ENCODE data around the gene PPEF2.
"Not testable (repeated sequence)": the region's sequence is repeated elsewhere in the genome, so short reads cannot be mapped to it uniquely, and the experiment has no call there.

Gene PPEF2, protein sequence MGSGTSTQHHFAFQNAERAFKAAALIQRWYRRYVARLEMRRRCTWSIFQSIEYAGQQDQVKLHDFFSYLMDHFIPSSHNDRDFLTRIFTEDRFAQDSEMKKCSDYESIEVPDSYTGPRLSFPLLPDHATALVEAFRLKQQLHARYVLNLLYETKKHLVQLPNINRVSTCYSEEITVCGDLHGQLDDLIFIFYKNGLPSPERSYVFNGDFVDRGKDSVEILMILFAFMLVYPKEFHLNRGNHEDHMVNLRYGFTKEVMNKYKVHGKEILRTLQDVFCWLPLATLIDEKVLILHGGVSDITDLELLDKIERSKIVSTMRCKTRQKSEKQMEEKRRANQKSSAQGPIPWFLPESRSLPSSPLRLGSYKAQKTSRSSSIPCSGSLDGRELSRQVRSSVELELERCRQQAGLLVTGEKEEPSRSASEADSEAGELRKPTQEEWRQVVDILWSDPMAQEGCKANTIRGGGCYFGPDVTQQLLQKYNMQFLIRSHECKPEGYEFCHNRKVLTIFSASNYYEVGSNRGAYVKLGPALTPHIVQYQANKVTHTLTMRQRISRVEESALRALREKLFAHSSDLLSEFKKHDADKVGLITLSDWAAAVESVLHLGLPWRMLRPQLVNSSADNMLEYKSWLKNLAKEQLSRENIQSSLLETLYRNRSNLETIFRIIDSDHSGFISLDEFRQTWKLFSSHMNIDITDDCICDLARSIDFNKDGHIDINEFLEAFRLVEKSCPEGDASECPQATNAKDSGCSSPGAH

DNA sequence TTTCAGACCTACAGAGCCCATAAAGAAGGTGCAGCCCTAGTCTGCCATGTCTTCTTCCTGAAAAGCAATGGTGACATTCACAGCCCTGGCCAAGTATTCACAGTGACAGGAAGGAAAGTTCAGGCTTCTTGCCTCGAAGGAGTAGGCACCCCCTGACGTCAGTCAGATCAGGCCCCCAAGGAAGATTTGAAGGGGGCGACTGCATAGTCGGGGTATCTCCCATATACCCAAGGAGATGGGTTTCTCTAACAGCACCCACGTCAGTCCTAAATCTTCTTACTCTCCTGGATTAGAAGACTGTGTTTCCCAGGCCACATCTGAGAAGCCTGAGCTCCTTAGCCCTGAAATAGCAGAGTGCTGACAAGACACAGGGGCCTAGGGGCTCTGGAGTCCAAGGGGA is at the start of gene PPEF2:
Gene PPEF2 (minus strand): TSS at position 101 of the 400 bp plus-strand sequence. CDS start 6,127 bp downstream, outside the sequence.
- DNase-seq: no peak

DNA sequence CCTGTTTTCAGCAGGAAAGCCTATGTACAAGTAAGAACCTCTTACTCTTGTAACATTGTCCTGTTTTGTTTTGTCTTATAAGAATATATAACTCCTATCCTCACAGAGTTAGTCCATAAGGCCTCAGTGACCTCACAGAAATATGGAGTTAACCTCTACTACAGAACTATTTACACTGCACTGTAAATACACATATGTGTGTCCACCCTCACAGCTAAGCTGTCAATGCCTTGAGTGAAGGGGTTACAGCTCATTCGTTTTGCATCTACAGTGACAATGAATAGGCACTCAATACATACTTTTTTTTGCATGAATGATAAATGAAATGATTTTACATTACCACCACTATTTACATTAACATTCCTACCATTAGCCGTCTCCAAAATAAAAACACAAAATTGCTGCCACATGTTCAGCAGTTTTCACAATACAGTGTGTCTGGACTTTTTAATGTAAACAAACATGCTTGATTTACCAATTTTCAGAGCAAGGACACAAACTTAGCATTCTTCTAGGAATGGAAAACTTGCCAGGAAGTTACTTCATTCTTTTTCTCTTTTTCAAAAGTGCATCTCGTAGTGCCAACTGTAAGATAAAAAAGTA is 48.1 kb upstream of the PPEF2 start:
- DNase-seq: no peak

DNA sequence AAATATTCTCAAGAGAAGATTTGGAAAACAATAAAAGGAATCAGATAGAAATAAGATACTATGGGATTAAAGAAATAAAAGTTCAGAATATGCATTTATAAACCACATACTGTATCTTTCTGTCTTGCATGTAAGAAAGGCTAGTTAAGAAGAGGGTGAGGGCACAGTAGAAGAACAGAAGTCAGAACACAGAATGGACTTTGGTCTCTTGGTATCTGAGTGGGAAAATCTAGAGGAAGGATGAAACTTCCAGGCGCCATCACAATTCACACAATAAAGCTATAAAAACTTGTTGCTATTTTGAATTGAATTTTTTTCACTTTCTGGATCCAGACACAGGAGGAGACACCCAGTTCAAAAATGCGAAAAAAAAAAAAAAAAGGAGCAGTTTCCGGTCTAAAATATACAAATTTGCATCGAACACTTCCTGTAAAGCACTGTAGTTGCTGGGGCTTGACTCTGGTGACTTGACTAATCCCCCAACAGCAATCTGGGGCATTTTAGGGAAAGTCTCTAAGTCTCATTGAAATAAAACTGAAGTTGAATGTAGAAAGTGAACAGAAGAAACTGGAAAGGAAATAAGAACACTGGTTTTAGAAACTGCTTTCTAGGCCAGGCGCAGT is 46.7 kb upstream of the PPEF2 start:
- DNase-seq: no peak

DNA sequence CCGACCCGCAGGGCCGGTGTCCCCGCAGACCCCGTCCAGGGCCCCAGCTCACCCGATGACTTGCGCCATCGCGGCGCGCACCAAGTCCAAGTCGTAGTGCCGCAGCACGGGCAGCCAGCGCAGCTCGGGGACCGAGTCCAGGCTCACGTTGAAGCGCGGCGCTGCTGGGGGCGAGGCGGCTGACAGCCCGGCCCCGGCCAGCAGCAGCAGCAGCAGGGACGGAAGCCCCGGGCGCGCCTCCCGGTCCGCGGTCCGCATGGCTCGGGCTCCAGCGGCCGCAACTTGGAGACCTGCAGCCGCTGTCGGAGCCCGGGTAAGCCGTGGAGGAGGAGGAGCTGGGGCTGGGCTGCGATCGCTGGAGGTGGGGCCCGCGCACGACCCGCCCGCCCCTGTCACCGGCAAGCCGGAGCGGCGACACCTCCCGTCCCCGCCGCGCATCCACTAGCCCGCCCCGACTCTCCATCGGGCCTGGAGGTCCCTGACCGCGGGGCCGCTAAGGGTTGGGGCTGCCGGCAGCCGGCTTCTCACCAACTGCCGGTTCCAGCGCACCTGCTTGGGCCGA is 38.5 kb upstream of the PPEF2 start, which contains the start of gene NAAA:
Gene NAAA (minus strand): TSS at position 322 of the 562 bp plus-strand sequence. CDS start 64 bp downstream, at position 258.
- DNase-seq: peak; percentile 86

DNA sequence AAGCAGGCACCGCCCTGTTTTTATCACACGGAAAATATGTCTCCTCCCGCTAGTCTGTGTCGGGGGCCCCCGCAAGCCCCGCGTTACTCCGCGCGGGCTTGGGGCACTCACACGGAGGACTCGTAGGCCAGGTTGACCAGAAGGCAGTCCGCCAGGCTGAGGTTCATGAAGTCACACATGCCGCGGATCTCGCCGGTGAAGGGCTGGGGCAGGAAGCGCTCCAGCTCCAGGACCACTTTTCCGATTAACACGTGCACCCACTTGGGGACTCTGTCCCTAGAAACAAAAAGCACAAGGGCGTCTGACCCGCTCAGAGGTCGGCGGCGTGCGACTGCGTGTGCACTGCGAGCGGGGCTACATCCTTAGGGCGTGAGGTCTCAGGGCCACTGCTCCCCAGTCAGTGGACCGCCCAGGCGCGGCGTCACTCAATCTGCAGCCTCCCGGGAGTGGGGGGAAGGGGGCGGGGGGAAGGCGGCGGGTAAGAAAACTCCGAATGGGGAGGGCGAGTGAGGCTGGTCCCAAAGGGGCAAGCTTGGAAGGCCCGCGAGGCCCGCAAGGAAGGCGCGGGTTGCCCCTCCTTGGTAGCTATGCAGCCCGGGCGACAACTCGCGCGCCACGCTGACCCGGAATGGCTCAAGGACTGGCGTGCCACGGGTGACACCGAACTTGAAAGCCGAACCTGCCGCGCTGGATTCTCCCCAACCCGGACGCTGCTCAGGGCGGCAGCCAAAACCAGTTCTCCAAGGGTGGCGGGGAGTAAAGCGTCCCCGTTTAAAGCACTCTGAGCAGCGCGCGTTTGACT is 37.8 kb upstream of the PPEF2 start:
- peak; percentile 74 for DNase-seq

DNA sequence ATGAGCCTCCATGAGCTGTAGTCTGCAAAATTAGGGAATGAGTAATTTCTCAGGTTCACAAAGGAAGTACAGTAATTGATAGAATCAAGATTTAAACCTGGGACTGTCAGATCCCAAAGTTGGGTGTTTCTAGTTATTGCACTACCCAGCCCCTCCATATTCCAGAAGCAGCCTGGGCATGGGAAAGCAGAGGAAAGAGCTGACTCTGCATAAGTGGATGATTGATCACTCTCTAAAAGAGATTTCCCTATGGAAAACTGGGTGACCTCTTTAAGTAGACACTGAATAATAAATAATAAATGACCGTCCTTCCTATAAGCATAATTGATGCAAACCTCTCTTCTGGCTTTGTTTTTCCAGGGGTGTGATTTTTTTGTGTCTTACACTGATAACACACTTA is 33.4 kb upstream of the PPEF2 start:
- no peak for DNase-seq

DNA sequence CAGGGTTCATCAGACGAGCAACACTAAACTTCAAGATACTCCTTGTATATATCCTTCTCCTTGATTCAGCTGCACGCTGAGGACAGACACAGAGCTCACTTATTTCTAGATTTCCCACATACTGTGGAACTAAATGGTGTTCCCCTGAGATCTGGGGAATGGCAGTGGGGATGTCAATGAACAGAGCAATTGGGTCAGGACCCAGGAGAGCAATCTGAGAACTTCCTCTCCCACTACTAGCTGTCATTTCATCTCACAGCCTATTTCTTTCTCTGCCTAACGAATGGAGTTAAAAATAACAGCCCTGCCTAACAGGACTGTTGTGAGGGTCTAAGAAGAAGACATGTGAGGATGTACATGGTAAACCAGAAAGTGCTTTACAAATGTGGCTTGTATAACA is 27.9 kb upstream of the PPEF2 start:
- DNase-seq: no peak

DNA sequence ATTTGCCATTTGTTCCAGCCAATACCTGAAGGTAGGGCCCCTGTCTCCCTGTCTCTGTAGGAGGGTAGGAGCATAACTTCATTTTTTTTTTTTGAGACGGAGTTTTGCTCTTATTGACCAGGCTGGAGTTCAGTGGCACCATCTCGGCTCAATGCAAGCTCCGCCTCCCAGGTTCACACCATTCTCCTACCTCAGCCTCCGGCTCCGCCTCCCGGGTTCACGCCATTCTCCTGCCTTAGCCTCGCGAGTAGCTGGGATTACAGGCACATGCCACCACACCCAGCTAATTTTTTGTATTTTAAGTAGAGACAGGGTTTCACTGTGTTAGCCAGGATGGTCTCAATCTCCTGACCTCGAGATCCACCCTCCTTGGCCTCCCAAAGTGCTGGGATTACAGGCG is 22.7 kb upstream of the PPEF2 start:
- not testable (repeated sequence) for DNase-seq

DNA sequence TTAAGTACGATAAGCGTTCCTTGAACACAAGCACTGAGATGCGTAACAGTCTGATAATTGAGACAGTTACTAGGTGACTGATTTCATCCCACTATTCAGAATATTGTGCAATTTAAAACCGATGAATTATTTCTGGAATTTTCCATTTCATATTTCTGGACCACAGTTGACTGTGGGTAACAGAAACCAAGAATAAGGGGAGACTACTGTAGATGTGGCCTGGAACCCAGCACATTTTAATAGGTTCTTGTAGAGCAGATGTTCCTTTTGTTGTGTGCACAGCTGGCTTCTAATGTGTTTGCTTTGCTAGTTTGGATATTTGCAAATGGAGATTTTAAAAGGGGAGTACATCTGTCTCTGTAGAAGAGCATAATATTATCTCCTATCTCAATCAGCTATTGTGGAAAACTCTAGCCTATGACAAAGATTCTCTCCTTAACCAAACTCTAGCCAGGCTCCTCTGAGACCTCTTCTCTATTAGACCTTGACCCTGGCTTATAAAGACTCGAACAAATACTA is 22.1 kb upstream of the PPEF2 start:
- no peak for DNase-seq

DNA sequence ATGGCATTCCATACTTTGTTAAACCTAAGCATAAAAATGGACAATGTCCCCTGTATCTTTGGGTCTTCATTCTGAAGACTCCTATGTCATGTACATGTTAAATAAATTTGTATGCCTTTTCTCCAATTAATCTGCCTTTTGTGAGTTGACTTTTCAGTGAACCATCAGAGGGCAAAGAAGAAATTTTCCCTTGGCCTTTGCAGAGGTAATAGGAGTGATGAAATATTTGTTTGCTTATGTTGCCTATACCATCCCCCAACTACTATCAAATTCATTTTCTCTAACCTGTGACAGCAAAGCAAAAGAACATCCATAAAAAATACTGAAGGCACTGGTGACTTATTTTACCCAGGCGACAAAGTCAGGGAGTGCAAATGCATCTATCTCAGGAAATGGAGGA is 20.3 kb upstream of the PPEF2 start:
- DNase-seq: no peak

DNA sequence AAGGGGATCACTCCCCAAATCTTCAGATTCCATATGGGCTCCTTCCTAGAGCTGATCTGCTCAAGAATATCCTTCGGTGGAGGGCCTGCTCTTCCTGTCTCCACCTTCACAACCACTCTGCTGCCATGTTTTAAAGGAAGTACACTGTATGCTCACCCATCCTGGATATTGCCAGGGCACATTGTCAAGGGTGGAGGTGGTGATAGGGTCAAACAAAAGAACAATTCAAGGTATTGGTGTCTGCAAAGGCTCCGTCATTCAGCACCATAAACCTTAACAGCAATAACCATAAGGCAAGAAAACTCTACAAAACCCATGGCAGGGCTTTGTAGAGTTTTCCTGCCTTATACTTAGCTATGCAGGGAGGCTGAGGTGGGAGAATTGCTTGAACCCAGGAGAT is 19.7 kb upstream of the PPEF2 start:
- DNase-seq: no peak

DNA sequence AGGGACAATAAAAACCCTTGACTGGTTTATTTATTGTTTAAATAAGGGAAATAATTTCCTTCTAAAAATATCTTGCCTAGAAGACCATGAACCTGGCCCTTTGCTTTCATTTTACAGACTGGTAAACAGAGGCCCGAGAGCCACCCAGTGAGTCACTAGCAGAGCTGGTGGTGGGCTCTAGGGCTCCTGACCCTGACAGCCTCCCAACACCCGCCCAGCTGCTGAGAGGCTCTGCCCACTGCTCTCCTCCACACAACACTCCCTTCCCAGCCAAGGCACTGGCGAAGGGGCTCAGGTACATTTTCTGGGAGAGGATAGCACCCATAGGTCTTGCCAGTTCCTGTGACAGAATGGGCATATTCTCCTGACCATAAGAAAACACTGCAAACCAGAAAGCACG is 18.1 kb upstream of the PPEF2 start:
- no peak for DNase-seq

DNA sequence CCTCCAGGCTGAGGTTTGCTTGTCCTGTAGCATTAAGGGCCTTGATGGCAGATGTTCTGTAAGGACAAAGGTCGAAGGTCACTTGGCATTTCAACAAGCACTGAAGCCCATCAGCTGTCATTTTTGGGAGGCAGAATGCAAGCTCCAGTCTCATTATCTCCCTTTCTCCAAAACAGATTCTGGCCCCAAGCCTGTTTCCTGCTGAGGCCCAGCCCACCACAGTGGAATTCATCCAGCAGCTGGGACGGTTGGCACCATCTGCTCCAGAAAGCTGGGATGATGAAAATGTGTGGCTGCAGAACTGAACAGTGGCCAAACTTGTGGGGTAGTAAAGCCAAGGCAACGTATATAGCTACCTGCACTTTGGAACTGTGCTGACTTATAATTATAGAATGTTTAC is 17.7 kb upstream of the PPEF2 start:
- DNase-seq: no peak

DNA sequence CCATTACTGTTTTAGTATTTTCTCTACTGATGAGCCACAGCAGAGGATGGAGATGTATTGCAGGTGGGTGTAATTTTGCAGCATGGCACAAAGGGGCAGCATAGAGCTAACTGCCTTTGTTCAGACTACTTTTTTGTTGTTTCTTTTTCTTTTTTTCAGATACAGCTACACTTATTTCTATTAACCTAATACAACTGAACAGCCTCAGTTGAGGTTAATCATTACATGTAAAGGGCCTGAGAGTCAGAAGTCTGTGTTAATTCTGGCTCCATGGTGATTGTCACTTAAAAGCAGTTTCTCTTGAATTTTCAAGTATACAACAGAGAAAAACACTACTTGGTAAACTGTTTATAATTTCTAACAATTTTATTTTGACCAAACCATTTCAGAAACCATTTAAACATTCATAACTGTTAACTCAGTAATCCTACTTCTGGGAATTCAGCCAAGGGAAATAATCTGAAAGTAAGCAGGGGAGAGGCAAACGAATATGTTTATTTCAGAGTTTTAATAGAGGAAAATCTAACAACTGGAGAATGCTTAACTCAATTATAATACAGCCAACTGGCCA is 13.9 kb upstream of the PPEF2 start:
- DNase-seq: peak; percentile 43

DNA sequence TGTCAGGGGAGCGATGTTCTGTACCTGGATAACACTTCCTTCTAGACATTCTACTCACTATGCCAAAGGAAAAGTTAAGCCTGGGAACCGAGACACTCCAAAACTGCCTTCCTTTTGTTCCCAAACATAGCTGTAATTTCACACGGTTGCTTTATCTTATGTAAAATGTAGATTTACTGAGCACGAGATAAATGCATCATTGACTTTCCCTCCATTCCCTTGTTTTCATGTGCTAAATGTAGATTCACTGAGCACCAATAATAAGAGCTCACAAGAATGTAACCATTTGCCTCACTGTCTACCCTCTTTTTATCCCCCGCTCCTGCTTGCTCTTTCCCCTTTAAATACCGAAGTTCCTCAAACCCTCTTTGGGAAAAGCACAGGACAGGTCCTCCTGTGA is 10.7 kb upstream of the PPEF2 start:
- DNase-seq: no peak

DNA sequence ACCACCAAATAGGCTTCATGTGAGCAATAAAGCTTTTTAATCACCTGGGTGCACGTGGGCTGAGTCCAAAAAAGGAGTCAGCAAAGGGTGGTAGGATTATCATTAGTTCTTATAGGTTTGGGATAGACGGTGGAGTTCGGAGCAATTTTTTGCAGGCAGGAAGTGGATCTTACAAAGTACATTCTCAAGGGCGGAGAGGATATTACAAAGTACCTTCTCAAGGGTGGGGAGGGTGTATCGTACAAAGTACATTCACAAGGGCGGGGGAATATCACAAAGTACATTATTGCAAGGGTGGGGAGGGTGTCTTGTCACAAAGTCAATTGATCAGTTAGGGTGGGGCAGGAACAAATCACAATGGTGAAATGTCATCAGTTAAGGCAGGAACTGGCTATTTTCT is 8.6 kb upstream of the PPEF2 start:
- not testable (repeated sequence) for DNase-seq

DNA sequence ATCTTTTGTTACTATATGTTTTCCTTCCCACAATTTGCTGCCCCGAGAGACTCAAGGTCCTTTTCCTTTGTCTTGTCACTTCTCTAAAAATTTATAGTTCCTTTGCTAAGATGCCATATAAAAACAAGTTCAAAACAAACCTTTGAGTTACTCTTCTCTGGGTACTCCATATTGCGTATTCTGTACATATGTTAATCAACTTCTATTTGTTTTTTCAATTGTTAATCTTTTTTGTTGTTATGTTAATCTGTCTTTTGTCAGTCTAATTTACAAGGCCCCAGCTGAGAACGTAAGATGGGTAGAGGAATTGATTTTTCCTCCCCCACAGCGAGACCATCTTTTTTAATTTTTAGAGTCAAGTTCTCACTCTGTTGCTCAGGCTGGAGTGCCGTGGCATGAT is 7.2 kb upstream of the PPEF2 start:
- no peak for DNase-seq

DNA sequence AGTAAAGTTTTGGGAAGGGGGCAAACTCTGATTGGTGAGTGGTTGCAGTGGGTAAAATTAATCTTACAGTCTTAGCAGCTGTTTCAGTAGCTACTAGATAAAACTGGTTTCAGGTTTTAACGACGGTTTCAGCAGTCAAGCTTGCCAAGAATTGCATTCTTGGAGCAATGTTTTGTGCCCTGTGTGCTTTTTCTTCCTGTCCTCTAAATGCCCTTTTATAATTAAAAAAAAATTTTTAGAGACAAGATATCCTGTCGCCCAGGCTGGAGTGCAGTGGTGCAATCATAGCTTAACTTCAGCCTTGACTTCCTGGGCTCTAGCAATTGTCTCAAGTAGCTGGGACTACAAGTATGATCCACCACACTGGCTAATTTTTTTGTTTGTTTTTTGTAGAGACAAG is 6.3 kb upstream of the PPEF2 start:
- DNase-seq: peak; percentile 83

DNA sequence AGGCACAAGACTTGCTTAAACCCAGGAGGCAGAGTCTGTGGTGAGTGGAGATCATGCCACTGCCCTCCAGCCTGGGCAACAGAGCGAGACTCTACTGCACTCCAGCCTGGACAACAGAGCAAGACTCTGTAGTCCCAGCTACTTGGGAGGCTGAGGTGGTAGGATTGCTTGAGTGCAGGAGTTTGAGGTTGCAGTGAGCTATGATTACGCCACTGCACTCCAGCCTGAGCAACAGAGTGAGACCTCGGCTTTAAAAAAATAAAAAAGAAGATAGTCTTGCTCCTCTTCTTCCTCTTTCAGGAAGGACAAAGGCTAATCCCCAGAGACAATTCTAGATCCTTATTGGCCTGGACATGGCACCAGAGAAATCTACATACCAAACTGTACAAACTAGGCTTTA is 5.7 kb upstream of the PPEF2 start:
- DNase-seq: no peak

DNA sequence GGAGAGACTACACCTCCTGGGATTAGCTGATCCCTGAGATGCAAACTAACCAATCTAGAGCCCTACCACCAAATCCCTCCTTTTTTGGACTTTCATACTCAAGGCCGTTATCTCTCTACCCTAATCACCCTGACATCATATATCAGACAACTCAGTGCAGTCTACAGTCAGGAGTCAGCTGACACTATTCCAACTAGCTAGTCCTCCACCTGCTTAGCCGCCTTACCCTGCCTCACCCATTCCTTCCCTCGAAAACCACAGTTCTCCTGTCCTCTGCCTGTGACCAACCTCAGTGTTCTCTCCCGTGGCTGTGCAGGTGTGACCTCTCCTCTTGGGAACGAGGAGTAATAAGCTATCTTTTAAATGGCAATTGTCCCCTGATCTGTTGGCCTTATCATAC is 1.8 kb upstream of the PPEF2 start:
- no peak for DNase-seq

DNA sequence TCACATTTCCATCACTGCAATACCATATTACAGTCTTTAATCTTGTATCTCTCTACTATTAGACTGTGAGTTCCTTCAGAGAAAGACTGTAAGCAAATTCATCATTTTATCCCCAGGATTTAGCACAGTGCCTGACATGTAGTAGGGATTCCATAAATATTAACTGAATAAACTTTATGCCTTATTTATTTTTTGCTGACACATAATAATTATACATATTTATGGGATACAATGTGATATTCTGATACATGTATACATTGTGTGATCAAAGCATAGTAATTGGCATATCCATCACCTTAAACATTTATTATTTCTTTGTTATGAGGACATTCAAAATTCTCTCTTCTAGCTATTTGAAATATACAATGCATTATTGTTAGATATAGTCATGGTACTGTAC is 3.7 kb downstream of the PPEF2 start:
- no peak for DNase-seq

Measured in RPMI8226 (cell line).